ENCODE data around the gene ADNP.

DNA sequence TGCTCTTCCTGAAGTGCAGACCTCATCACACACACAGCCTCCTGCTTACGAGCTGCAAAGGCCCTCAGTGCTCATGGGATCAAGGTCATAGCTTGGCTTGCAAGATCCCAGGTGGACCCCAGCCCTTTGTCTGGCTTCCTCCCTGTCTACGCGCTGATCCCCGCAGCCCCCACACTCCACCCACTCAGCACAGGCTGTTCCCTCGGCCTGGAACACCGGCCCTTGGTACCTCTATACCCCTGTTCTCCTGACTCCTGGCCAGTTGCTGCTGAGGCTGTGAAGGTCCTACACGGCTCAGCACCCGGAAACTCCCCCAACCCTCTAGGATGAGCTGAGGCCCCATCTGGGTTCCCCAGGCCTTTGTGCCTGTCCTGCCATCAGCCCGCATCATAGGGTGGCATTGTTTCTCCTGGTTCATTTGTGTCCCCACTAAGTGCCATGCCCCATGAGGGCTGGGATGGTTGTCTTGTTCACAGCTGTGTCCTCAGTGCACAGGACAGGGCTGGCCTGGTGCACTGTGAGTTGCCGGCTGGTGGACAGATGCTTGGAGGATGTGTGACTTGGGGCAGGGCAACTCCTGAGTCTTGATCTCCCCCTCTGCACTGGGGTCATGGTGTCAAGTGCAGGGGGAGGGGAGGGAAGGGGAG lies 57.0 kb downstream of the ADNP start:
- TF ChIP-seq, protein P1, sequence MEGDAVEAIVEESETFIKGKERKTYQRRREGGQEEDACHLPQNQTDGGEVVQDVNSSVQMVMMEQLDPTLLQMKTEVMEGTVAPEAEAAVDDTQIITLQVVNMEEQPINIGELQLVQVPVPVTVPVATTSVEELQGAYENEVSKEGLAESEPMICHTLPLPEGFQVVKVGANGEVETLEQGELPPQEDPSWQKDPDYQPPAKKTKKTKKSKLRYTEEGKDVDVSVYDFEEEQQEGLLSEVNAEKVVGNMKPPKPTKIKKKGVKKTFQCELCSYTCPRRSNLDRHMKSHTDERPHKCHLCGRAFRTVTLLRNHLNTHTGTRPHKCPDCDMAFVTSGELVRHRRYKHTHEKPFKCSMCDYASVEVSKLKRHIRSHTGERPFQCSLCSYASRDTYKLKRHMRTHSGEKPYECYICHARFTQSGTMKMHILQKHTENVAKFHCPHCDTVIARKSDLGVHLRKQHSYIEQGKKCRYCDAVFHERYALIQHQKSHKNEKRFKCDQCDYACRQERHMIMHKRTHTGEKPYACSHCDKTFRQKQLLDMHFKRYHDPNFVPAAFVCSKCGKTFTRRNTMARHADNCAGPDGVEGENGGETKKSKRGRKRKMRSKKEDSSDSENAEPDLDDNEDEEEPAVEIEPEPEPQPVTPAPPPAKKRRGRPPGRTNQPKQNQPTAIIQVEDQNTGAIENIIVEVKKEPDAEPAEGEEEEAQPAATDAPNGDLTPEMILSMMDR (IDR thresholded peaks at IDR 0.05; ENCODE audit: poor library complexity): no peak
- TF ChIP-seq EZH2phosphoT487 (IDR thresholded peaks at IDR 0.05; ENCODE audit: low read depth, severe bottlenecking, unreplicated experiment) (no peak), EZH2 (IDR thresholded peaks at IDR 0.05; ENCODE audit: borderline replicate concordance) (no peak)
